H9 (cell line): ENCODE measurements around the gene PHF1. TPM values are rescaled to one million over a fixed set of nuclear protein-coding genes. Genes with fewer than 3 reads are reported as not detected.
A peak's percentile ranks its signal among the peaks of the same experiment; 100 is the strongest.

ENCODE experiments used
- DNase-seq: peaks from one replicate; pipeline ENCODE4 v3.0.0-alpha.2; 2017
- H2AFZ ChIP-seq: one replicate; pipeline ENCODE4 v1.6.1; 2013; ENCODE audit warnings: mild to moderate bottlenecking, low read length, control low read depth, moderate library complexity
- H2AK5ac ChIP-seq: 2 replicates; pipeline ENCODE4 v1.6.1; 2013; ENCODE audit warnings: low read length, control low read depth, mixed read lengths; ENCODE audit not compliant: insufficient read length
- H2BK120ac ChIP-seq: one replicate; pipeline ENCODE4 v1.6.1; 2013; ENCODE audit warnings: low read depth, mild to moderate bottlenecking, low read length, control low read depth, inconsistent platforms; ENCODE audit not compliant: poor library complexity, severe bottlenecking
- H2BK12ac ChIP-seq: 2 replicates; pipeline ENCODE4 v1.6.1; 2013; ENCODE audit warnings: low read length, control low read depth, mixed read lengths, low read depth; ENCODE audit not compliant: insufficient read length
- H2BK15ac ChIP-seq: 2 replicates; pipeline ENCODE4 v1.6.1; 2013; ENCODE audit warnings: low read depth, low read length, control low read depth
- H2BK20ac ChIP-seq: one replicate; pipeline ENCODE4 v1.6.1; 2013; ENCODE audit warnings: low read depth, mild to moderate bottlenecking, low read length, control low read depth, inconsistent platforms; ENCODE audit not compliant: poor library complexity, severe bottlenecking
- H2BK5ac ChIP-seq: 2 replicates; pipeline ENCODE4 v1.6.1; 2013; ENCODE audit warnings: low read length, control low read depth, mixed read lengths; ENCODE audit not compliant: insufficient read length
- H3K14ac ChIP-seq: 2 replicates; pipeline ENCODE4 v1.6.1; 2013; ENCODE audit warnings: low read length, control low read depth; ENCODE audit not compliant: insufficient read depth
- H3K18ac ChIP-seq: 2 replicates; pipeline ENCODE4 v1.6.1; 2013; ENCODE audit warnings: low read depth, mild to moderate bottlenecking, mixed read lengths, low read length, control low read depth; ENCODE audit not compliant: insufficient read length
- H3K23ac ChIP-seq: 2 replicates; pipeline ENCODE4 v1.6.1; 2013; ENCODE audit warnings: low read length, control low read depth, mixed read lengths, low read depth; ENCODE audit not compliant: insufficient read length
- H3K23me2 ChIP-seq: 2 replicates; pipeline ENCODE4 v1.6.1; 2013; ENCODE audit warnings: low read depth, mild to moderate bottlenecking, mixed read lengths, low read length, control low read depth; ENCODE audit not compliant: insufficient read length, poor library complexity, severe bottlenecking
- H3K27ac ChIP-seq: 2 replicates; pipeline ENCODE4 v1.5.1; 2013; ENCODE audit warnings: low read length, control low read depth, mixed read lengths, low read depth; ENCODE audit not compliant: insufficient read length
- H3K27me3 ChIP-seq: 2 replicates; pipeline ENCODE4 v1.6.1; 2013; ENCODE audit warnings: low read length, control low read depth, inconsistent platforms; ENCODE audit not compliant: insufficient read depth
- H3K4ac ChIP-seq: 2 replicates; pipeline ENCODE4 v1.6.1; 2013; ENCODE audit warnings: low read depth, mild to moderate bottlenecking, control low read depth, inconsistent platforms, low read length, moderate library complexity
- H3K4me1 ChIP-seq: 2 replicates; pipeline ENCODE4 v1.6.1; 2013; ENCODE audit warnings: low read length, control low read depth, inconsistent platforms; ENCODE audit not compliant: insufficient read depth
- H3K4me2 ChIP-seq: 2 replicates; pipeline ENCODE4 v1.6.1; 2013; ENCODE audit warnings: low read length, control low read depth, mixed read lengths; ENCODE audit not compliant: insufficient read length, insufficient read depth
- H3K56ac ChIP-seq: 2 replicates; pipeline ENCODE4 v1.6.1; 2013; ENCODE audit warnings: low read depth, mild to moderate bottlenecking, mixed read lengths, low read length, control low read depth; ENCODE audit not compliant: insufficient read length
- H3K79me1 ChIP-seq: 2 replicates; pipeline ENCODE4 v1.6.1; 2013; ENCODE audit warnings: low read depth, mild to moderate bottlenecking, moderate library complexity, low read length, control low read depth, inconsistent platforms; ENCODE audit not compliant: insufficient read depth, poor library complexity, severe bottlenecking
- H3K79me2 ChIP-seq: 2 replicates; pipeline ENCODE4 v1.6.1; 2013; ENCODE audit warnings: low read length, control low read depth, inconsistent platforms; ENCODE audit not compliant: insufficient read depth
- H3K9ac ChIP-seq: 2 replicates; pipeline ENCODE4 v1.6.1; 2013; ENCODE audit warnings: low read length, control low read depth, mixed read lengths; ENCODE audit not compliant: insufficient read length; ENCODE audit errors: extremely low read depth
- H3K9me3 ChIP-seq: one replicate; pipeline ENCODE4 v1.6.1; 2013; ENCODE audit warnings: low read depth, low read length, inconsistent platforms; ENCODE audit not compliant: control insufficient read depth
- H3T11ph ChIP-seq: one replicate; pipeline ENCODE4 v1.6.1; 2013; ENCODE audit warnings: mild to moderate bottlenecking, low read length, control low read depth, inconsistent platforms
- H4K20me1 ChIP-seq: one replicate; pipeline ENCODE4 v1.6.1; 2013; ENCODE audit not compliant: control insufficient read depth, insufficient read length, insufficient read depth
- H4K5ac ChIP-seq: 2 replicates; pipeline ENCODE4 v1.6.1; 2013; ENCODE audit warnings: low read depth, mild to moderate bottlenecking, mixed read lengths, low read length, control low read depth; ENCODE audit not compliant: insufficient read length
- H4K8ac ChIP-seq: replicated peaks from 2 replicates; pipeline ENCODE4 v1.6.1; 2013; ENCODE audit warnings: low read length, control low read depth, mixed read lengths, low read depth; ENCODE audit not compliant: insufficient read length
- H4K91ac ChIP-seq: 2 replicates; pipeline ENCODE4 v1.6.1; 2013; ENCODE audit warnings: low read depth, mild to moderate bottlenecking, moderate library complexity, mixed read lengths, low read length, control low read depth; ENCODE audit not compliant: insufficient read length
- H3K27ac Mint-ChIP-seq, 3 experiments: 2 replicates in 2 of 3; 3 replicates in 1 of 3; pipeline ENCODE4 v1.8.0; 2020 to 2021; ENCODE audit warnings: mixed read lengths in 3 of 3, mild to moderate bottlenecking in 1 of 3, moderate library complexity in 1 of 3
- H3K27me3 Mint-ChIP-seq: 2 replicates; pipeline ENCODE4 v1.8.0; 2021; ENCODE audit warnings: low read depth, mild to moderate bottlenecking, moderate library complexity, mixed read lengths
- H3K36me3 Mint-ChIP-seq, 3 experiments: 2 replicates in 2 of 3; 3 replicates in 1 of 3; pipeline ENCODE4 v1.8.0; 2020 to 2021; ENCODE audit warnings: low read depth in 3 of 3, mixed read lengths in 3 of 3; ENCODE audit not compliant: insufficient read depth in 1 of 3
- H3K4me1 Mint-ChIP-seq, 2 experiments: 2 replicates each; pipeline ENCODE4 v1.8.0; 2020; ENCODE audit warnings: mixed read lengths in 2 of 2
- H3K4me3 Mint-ChIP-seq, 2 experiments: 2 replicates in 1 of 2; 3 replicates in 1 of 2; pipeline ENCODE4 v1.8.0; 2020 to 2021; ENCODE audit warnings: mild to moderate bottlenecking in 2 of 2, mixed read lengths in 2 of 2, moderate library complexity in 1 of 2
- H3K9me3 Mint-ChIP-seq, 2 experiments: 2 replicates in 1 of 2; 3 replicates in 1 of 2; pipeline ENCODE4 v1.8.0; 2020; ENCODE audit warnings: mild to moderate bottlenecking in 2 of 2, mixed read lengths in 2 of 2, moderate library complexity in 1 of 2
- CTCF ChIP-seq: fragments of 200-600 bp; sonication (generic); conservative IDR thresholded peaks from 3 replicates; pipeline ENCODE4 v1.8.0; 2021; ENCODE audit warnings: antibody characterized with exemption, mild to moderate bottlenecking
- WGBS: extraction: QIAGEN DNeasy Blood & Tissue Kit; methylation state at CpG from one replicate; pipeline ENCODE4 v1.1.7; 2013; ENCODE audit warnings: missing lambda C conversion rate, low lambda C conversion rate, mixed read lengths; ENCODE audit not compliant: insufficient read length; ENCODE audit errors: extremely low coverage; 5-methylcytosine and 5-hydroxymethylcytosine counted together
- total RNA-seq: library from RNA; stranded (reverse); gene quantifications from 2 replicates; pipeline ENCODE4 v1.2.1, GENCODE V29; 2021

Gene PHF1
- total RNA-seq, 1 experiment from 2014 or later: 56.8 TPM

- Histone ChIP-seq H2AFZ (no peak overlapping the region), H3K27me3 (no peaks in the 10 kb centered on the region), H4K8ac (no peak overlapping the region), H3K56ac (no peak overlapping the region), H3K9ac (peak overlapping the region; percentile 63), H4K20me1 (no peaks in the 10 kb centered on the region), H2BK12ac (peak overlapping the region; percentile 84), H3K4me1 (peaks cover 17% of the 10 kb centered on the region; the same call in 1 of the 2 replicates), H3K14ac (peak overlapping the region; percentile 82), H3K79me1 (peaks cover 5% of the 10 kb centered on the region), H3K4me2 (peak overlapping the region; percentile 88), H3K4ac (peak overlapping the region; percentile 48; the same call in 1 of the 2 replicates), H3K79me2 (peaks cover 14% of the 10 kb centered on the region; the same call in 1 of the 2 replicates), H2BK120ac (no peak overlapping the region), H2AK5ac (no peak overlapping the region), H3K9me3 (no peaks in the 10 kb centered on the region), H2BK5ac (peak overlapping the region; percentile 65), H3K23me2 (peaks cover 23% of the 10 kb centered on the region), H2BK15ac (no peak overlapping the region), H3K18ac (peak overlapping the region; percentile 73), H4K91ac (no peak overlapping the region), H3K27ac (peak overlapping the region; percentile 86), H3T11ph (no peak overlapping the region), H2BK20ac (no peak overlapping the region), H4K5ac (no peak overlapping the region), H3K23ac (no peak overlapping the region)
- peak overlapping the region; percentile 94 to 97 (median 96) for H3K27ac Mint-ChIP-seq
- WGBS: no CpG with 5 or more reads among the region's 12 CpGs
- H3K36me3 Mint-ChIP-seq: peaks cover 21 to 33% (median 32%) of the 10 kb centered on the region in 3 experiments
- no peaks in the 10 kb centered on the region; the same call in 1 of the 2 replicates for H3K27me3 Mint-ChIP-seq
- peak overlapping the region; percentile 75 to 81 for H3K4me3 Mint-ChIP-seq
- TF ChIP-seq CTCF: no peak
- H3K9me3 Mint-ChIP-seq: no peaks in the 10 kb centered on the region
- H3K4me1 Mint-ChIP-seq: peaks cover 61 to 70% of the 10 kb centered on the region in 2 experiments
- peak; percentile 65 for DNase-seq
These were observed 21.2 kb downstream of the PHF1 start for GRCh38 chr6:33431880-33432541.
